GM19324 (cell line): ENCODE results near the gene PROZ.

ENCODE experiments used
- ATAC-seq: cut with Tn5 transposase; IDR thresholded peaks from one replicate; pipeline ENCODE4 v1.9.1; 2021; ENCODE audit warnings: mild to moderate bottlenecking, moderate library complexity; ENCODE audit not compliant: unreplicated experiment, low FRiP score

The PROZ gene

DNA sequence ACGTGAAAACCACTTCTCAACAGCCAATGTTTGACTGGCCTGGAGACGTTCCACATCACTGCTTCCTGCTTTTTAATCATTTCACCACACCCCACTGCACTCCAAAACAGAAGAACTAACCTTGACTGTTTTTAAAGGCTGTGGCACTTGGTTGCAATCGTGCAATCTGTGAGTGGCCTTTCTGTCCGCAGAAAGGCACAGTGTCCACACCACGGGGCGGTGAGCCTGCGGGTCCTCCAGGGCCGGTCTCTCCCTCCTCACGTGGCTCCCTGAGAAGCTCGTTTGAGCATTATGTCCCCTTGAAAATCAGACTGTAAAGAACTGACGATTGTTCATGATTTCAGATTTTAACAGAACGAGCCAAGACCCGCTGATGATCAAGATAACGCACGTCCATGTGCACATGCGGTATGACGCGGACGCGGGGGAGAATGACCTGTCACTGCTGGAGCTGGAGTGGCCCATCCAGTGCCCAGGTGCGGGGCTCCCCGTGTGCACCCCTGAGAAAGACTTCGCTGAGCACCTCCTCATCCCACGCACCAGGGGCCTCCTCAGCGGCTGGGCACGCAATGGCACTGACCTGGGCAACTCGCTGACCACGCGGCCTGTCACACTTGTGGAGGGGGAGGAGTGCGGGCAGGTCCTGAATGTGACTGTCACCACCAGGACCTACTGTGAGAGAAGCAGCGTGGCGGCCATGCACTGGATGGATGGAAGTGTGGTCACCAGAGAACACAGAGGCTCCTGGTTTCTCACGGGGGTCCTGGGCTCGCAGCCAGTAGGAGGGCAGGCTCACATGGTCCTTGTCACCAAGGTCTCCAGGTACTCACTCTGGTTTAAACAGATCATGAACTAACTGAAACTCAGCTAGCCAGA lies 13.0 kb downstream of the PROZ start:
- ATAC-seq: no peak

DNA sequence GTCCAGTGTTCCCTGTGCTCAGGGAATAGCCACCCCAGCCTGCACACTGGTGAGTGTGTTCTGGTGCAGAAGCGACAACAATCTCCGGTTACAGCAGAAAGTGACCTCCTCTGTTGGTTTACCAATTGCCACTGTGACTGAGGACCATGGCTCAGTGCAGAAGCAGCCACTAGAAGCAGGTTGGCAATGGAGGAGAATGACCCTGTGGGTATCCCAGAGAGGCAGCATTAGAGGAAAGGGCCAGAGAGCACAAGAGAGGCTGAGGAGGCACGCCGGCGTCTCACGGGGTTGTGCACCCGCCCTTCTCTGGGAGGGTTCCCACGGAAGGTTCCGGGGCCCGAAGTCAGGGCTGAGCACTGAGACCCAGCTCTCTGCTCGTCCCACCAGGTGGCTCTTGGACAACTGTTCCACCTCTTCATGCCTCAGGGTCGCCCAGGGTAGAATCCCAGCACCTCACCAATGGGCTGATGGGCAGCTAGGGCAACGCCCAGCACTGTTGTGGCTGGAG lies 14.0 kb downstream of the PROZ start:
- no peak for ATAC-seq

DNA sequence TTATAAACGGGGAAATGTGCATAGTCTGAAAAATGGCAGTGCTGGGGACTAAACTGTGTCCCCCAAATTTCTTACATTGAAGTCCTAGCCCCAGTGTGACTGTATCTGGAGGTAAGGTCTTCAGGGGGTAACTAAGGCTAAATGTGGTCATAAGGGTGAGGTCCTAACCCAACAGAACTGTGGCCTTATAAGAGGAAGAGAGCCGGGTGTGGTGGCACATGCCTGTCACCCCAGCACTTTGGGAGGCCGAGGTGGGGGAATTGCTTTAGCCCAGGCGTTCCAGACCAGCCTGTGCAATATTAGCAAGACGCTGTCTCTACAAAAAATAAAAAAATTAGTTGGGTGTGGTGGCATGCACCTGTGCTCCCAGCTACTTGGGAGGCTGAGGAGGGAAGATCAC lies 17.8 kb downstream of the PROZ start:
- no peak for ATAC-seq

DNA sequence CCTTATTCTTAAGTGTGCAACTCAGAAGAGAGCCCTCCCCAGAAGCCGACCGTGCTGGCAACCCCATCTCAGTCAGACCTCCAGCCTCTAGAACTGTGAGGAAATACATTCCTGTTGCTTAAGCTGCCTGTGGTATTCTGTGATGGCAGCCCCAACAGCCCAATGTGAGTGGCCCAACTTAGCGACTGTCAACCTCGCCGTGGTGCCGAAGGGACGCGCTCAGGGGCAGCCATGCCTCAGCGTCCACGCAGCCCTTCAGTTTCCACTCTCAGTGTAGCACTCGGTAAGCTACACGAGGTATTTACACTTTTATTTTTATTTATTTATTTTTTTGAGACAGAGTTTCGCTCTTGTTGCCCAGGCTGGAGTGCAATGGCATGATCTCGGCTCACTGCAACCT lies 18.4 kb downstream of the PROZ start:
- ATAC-seq: no peak

DNA sequence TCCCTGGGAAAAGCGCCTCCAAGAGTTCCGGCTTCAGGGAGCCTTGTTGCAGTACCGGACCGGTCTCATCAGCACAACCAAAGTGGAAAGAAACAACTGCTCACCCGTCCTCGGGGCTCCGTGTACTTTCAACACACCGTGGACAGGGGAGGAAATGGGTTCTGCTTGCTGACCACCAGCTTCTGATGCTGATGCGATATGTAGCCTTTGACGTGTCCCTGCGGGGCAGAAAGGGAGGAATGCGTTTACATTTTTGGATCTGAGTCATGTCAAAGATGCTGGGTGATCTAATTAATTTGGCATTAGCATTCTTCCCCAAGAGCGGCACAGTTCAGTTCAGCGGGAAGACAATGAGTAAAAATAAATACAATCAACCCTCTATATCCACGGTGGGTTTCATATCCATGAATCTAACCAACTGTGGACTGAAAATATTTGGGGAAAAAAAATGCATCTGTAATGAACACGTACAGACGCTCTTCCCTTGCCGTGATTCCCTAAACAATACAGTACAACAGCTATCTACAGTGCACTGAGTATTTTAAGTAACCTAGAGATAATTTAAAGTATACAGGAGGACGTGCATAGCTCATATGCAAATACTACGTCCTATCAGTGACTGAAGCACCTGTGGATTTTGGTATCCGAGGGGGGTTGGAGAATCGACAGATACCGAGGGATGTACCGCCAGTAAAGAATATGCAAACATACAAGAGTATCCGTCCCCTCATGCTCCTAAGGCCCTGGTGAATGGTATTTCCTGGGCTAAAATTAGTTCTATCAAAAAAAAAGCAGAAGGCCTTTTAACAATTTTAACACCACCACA lies 19.8 kb downstream of the PROZ start:
- no peak for ATAC-seq

DNA sequence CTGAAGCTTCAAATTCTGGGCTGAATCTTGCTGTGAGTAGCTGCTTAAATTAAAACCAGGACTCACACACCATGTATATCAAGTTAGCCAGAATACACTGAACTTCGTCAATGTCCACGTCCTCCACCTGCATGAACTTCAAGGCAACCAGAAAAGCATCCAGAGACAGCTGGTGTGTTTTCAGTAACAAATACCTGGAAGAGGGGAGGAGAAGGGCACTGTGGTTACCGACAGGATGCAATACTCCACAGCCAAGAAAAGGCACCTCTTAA lies 20.4 kb downstream of the PROZ start:
- no peak for ATAC-seq

DNA sequence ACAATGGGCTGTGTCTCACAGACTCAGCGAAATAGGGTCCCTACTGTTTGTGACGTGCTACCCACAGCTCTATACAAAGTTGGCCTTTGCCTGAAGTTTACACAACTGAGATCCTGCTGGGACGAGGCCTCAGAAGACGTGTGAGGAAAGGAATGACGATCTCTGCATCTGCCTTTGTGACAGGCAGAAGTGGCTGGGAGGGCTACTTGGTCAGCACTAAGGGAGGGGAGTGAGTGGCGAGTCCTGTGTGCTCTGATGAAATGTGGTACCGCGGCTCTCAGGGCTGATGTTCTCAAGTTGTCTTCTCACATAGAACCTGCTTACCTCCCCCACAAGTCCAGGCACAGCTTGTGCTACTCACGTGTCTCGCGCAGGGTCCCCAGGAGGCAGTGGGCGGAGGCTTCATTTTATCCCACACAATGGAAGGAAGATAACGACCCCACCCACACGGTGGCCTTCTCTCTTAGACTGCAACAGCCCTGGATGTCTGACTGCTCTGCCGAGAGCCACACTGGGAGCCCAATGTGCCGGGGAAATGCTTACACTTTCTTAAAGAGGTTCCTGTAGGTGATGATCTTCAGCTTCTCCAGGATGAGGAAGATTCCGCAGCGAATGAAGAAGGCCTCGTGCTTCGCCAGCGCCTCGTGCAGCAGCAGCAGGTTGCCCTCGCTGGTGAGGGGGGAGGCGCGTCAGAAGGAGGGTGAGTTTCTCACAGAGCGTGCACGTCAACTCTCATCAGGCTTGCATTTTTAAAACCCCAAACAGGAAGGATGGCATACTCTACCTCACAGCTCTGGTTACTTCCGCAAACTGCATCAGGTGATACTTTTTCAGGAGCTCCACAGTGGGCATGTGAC lies 21.2 kb downstream of the PROZ start:
- no peak for ATAC-seq

DNA sequence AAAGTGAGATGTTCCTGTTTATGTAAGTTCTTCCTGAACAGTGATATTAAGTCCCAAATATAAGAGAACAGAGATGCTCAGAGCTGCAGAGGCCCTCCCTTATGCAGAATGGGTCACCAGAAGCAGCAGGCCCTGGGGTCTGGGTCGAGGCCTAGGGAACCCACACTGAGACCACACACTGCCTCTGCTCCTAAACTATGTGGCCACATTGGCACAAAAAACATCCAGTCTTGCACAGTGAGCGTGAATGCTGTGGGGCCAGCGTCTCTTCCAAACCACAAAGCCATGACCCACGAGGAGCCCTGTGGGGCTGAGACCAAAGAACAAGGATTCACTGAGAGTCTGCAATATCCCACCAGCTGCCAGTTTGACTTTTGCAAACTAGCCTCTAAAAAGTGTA lies 23.6 kb downstream of the PROZ start:
- no peak for ATAC-seq

DNA sequence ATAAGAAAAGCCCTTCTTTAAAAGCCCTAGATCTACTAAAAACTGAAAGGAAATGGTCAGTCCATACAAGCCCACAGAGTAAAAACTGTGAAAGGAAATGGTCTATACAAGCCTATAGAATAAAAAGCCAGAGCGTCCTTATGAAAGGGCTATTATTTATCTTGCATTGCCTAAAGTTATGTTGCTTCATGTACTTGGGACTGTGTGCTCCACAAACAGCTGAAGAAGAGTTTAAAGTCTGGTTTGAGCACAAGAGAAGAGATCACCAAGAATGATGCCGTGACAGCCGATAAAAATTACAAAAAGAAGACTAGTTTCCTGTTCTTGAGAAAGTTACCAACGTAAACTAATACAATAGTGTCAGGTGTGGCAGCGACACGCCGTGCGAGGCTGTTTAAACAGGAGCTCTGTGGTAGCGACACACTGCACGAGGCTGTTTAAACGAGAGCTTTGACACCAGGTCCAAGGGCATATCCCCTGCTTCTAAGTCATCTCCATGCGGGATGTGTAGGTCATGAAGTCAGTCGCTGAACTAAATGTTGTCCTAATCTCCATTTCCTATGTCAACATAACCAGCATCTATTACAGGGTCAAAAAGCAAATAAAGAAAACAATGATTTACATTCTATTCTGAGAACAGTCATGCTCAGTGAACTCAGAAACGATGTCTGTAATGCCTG lies 25.1 kb downstream of the PROZ start:
- ATAC-seq: no peak

DNA sequence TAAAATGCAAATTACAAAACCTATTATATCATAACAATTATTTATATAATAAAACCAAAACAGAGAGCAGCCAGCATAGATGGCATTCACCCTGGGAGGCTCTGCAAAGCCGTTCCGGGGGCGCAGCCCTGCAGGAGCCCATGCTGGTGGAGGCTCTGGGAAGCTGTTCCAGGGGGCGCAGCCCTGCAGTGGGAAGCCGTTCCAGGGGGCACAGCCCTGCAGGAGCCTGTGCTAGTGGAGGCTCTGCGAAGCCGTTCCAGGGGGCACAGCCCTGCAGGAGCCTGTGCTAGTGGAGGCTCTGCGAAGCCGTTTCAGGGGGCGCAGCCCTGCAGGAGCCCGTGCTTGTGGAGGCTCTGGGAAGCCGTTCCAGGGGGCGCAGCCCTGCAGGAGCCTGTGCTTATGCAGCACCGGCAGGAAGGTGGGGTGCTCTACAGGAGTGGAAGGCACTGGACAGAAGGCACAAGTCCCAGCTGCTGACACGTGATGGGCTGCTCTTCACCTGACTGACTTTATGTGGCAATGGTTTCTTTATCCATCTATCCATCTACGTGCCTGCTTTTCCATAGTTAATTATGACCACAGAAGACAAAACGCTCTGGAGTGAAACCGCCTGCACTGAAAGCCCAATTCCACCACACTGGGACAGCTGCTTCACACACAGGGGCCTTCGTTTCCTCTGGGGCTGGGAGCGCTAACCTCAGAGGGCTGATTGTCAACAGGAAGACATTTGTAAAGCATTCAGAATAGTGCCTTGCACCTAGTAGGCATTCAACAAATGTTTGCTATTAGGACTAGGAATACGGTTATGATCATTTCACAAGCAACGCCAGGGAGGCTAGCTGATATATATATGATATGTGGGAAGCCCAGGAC lies 26.4 kb downstream of the PROZ start:
- ATAC-seq: no peak

DNA sequence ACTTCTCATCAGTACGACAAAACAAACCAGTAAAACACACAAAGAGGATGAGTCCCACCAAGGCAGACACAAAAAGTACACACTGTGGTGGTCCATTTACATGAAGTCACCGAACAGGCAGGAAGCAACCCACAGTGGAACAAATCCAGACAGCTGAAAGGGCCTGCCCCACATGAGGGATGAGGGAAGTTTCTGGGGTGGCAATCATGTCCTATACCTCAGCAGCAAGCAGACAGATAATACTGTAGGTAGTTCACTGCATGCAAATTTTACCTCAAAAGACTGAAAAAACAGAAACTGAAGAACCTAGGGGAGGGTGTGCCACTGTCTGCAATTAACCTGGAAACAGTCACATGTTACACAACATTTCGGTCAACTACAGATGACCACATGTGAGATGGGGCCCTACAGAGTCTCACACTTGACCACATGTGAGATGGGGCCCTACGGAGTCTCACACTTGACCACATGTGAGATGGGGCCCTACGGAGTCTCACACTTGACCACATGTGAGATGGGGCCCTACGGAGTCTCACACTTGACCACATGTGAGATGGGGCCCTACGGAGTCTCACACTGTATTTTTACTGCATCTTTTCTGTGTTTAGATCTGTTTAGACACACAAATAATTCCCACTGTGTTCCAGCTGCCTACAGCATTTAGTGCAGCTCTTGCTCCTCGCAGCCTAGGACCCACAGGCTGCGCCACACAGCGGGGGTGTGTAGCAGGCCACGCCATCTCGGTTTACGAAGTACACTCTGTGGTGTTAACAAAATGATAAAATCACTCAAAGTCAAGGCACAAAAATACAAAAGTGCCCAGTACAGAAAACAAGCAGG lies 27.8 kb downstream of the PROZ start:
- peak; percentile 71 for ATAC-seq

DNA sequence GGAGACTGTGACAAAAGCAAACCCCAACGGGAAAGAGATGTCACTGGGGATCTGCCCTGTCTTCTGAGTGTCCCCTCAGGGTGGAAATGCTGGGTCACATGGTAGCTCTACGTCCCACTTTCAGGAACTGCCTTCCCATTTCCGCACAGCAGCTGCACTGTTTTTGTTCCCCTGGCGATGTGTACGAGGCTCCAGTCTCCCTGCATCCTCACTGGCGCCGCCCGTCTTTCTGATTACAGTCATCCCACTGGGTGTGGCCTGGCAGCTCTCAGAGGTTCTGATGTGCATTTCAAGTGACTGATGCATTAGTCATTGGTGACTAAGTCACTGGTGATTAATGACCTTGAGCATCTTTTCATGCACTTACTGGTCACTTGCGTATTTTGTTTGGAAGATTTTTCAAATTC lies 28.8 kb downstream of the PROZ start:
- no peak for ATAC-seq

DNA sequence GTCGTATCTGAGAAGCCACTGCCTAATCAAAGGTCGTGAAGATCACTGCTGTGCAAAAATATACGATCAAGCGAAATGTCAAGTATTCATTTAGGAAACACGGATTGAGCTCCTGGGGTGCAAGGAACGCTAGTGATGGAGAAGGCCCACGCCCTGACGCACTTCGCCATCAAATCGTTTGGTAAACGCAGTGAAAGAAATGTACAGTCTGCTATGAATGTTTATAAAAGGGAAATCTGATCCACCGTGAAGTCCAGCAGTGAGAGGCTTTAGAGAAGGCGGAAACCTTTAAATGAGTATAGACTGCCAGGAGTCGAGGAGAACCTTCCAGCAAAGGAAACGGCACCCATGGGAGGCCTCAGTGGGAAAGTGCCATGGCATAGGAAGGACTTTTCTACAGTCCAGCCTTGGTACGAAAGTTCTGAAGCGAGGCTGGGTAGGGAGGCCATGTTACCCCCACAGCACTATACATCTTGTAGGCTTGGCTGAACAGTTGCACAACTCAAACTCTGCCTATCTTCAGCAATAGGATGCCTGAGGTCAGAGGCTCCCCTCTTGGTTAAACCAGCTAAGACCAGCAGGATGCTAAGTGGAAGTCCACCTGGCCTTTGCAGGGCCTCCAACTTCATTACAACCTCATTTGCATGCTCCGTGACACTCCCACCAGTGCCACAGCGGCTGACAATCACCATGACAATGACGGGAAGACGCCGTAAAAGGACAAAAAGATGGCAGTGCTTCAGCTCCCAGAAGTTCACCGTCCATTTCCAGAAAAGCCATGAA lies 29.6 kb downstream of the PROZ start:
- ATAC-seq: no peak

DNA sequence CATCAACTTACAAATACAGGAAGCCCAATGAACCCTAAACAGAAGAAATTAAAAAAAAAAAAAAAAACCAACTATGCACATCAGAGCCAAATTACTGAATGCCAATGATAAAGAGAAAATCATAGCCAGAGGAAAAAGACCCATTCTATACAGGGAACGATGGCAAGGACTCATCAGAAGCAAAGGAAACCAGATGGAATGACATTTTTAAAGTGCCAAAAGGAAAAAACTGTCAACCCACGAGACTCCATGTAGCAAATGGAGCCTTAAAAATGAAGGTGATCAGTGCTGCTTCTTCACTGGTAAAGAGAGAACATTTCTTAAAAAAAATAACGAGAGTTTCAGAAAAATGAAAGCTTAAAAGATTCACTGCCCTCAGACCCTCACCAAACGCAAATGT lies 31.7 kb downstream of the PROZ start:
- ATAC-seq: no peak

DNA sequence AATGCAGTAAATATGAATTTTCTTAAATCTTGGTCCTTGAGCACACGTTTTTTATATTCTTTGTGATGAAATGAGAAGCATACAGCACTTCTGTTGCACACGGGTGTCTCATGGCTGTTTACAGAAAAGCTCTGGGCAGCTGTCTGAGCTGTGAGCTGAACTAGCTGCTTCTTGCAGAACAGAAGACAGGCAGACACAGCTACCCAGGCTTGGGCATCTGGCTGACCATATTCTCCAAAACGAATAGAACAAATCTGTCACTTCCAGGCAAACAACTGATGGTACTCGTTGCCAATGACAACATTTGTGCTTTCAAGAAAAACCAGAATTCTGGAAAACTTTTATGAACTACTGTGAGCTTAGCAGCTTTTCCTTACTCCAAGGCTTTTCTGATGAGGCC lies 33.8 kb downstream of the PROZ start:
- no peak for ATAC-seq

DNA sequence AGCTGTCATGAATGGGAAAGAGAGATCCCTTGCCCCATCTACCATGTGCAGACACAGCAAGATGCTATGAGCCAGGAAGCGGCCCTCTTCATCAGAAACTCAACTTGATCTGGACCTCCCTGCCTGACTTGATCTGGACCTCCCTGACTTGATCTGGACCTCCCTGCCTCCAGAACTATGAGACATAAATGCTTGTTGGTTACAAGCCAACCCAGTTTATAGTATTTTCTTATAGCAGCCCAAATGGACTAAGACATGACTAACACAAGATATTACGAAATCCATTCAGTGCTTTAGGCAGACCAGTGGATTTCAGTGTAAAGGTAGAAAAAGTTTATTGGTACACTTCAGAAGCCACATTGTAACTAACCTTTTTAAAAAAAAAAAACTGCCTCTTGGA lies 34.5 kb downstream of the PROZ start:
- ATAC-seq: no peak

DNA sequence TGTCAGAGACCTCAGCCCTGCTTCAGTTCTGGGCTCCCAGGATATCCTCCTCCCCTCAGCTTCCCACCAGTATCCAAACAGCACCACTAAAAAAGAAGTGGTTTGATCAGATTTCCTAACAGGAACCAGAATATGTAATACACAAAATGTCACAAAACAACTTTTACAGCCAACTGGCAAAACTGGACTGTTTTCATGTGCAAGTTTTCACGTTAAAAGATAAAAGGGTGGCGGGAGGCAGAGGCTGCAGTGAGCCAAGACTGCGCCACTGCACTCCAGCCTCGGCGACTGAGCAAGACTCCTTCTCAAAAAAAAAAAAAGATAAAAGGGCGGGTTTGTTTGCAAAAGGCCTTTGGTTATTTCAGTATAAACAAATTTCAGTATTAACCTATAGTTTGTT lies 36.9 kb downstream of the PROZ start:
- ATAC-seq: no peak
